ENCODE results near the gene NRG3. TPM values are rescaled to one million over a fixed set of nuclear protein-coding genes. Genes with fewer than 3 reads are reported as not detected.

NRG3 gene
- total RNA-seq, 1 donor from 2014 or later: 32.2 TPM

- Mint-ChIP-seq H3K27me3 (no peaks in the 10 kb centered on the region), H3K4me3 (ENCODE audit: low read depth) (no peak overlapping the region), H3K36me3 (ENCODE audit: insufficient read depth) (no peaks in the 10 kb centered on the region), H3K27ac (no peak overlapping the region), H3K4me1 (ENCODE audit: low read depth) (no peaks in the 10 kb centered on the region), H3K9me3 (ENCODE audit: low read depth) (no peaks in the 10 kb centered on the region)
- TF ChIP-seq, protein P1, sequence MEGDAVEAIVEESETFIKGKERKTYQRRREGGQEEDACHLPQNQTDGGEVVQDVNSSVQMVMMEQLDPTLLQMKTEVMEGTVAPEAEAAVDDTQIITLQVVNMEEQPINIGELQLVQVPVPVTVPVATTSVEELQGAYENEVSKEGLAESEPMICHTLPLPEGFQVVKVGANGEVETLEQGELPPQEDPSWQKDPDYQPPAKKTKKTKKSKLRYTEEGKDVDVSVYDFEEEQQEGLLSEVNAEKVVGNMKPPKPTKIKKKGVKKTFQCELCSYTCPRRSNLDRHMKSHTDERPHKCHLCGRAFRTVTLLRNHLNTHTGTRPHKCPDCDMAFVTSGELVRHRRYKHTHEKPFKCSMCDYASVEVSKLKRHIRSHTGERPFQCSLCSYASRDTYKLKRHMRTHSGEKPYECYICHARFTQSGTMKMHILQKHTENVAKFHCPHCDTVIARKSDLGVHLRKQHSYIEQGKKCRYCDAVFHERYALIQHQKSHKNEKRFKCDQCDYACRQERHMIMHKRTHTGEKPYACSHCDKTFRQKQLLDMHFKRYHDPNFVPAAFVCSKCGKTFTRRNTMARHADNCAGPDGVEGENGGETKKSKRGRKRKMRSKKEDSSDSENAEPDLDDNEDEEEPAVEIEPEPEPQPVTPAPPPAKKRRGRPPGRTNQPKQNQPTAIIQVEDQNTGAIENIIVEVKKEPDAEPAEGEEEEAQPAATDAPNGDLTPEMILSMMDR (IDR thresholded peaks at IDR 0.05; ENCODE audit: unreplicated experiment): no peak
- no peak for DNase-seq (ENCODE audit: low spot score, unreplicated experiment)
Observed at GRCh38 chr10:82505009-82505408, 630.0 kb downstream of the NRG3 start.

DNA sequence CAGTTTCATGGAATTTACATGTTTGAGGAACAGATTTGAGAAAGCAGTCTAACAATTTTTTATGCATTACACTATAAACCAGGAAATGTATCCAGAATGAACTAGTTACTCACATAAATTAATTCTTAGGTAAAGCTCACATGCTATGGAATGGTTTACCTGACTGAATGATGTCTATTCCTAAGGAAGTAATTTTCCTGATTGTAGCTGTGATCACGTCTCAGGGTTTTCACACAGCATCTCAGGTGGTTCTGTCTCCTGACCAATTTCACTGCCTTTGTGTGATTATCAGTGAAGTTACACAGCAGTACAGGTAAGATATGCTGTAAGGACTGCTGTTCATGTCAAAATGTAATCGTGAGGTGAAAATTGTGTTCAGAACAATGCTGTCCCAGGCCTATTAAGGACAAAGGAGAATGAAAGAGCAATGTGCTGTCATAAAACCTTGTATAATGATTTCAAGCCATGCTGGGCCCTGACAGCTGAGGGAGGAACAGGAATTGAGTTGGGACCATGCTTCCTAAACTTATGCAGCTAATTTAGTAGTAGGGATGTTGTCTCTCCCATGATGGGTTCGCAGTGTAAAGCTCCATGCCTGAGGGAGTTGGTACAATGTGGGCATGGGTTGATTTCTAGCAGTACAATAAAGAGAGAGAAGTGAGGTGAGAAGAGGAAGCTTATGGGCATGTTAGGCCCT, 631.8 kb downstream of the NRG3 start:
- Mint-ChIP-seq H3K36me3 (ENCODE audit: insufficient read depth) (no peaks in the 10 kb centered on the region), H3K4me1 (ENCODE audit: low read depth) (no peaks in the 10 kb centered on the region), H3K27me3 (no peaks in the 10 kb centered on the region), H3K9me3 (ENCODE audit: low read depth) (no peaks in the 10 kb centered on the region), H3K4me3 (ENCODE audit: low read depth) (no peak overlapping the region), H3K27ac (no peak overlapping the region)
- TF ChIP-seq, protein P1 (IDR thresholded peaks at IDR 0.05; ENCODE audit: unreplicated experiment): no peak
- no peak for DNase-seq (ENCODE audit: low spot score, unreplicated experiment)

GRCh38 chr10:82515256-82515655, 640.3 kb downstream of the NRG3 start:
- TF ChIP-seq, protein P1 (IDR thresholded peaks at IDR 0.05; ENCODE audit: unreplicated experiment): no peak
- H3K27ac Mint-ChIP-seq: no peak overlapping the region
- no peaks in the 10 kb centered on the region for H3K27me3 Mint-ChIP-seq
- DNase-seq (ENCODE audit: low spot score, unreplicated experiment): no peak
- peaks cover 5% of the 10 kb centered on the region for H3K9me3 Mint-ChIP-seq (ENCODE audit: low read depth)
- no peaks in the 10 kb centered on the region for H3K4me1 Mint-ChIP-seq (ENCODE audit: low read depth)
- no peak overlapping the region for H3K4me3 Mint-ChIP-seq (ENCODE audit: low read depth)
- peaks cover 3% of the 10 kb centered on the region for H3K36me3 Mint-ChIP-seq (ENCODE audit: insufficient read depth)

GRCh38 chr10:82529062-82529461, 654.1 kb downstream of the NRG3 start:
- TF ChIP-seq, protein P1 (IDR thresholded peaks at IDR 0.05; ENCODE audit: unreplicated experiment): no peak
- no peak for DNase-seq (ENCODE audit: low spot score, unreplicated experiment)
- Mint-ChIP-seq H3K9me3 (ENCODE audit: low read depth) (no peaks in the 10 kb centered on the region), H3K27me3 (no peaks in the 10 kb centered on the region), H3K27ac (no peak overlapping the region), H3K36me3 (ENCODE audit: insufficient read depth) (no peaks in the 10 kb centered on the region), H3K4me3 (ENCODE audit: low read depth) (no peak overlapping the region), H3K4me1 (ENCODE audit: low read depth) (peaks cover 11% of the 10 kb centered on the region)

DNA sequence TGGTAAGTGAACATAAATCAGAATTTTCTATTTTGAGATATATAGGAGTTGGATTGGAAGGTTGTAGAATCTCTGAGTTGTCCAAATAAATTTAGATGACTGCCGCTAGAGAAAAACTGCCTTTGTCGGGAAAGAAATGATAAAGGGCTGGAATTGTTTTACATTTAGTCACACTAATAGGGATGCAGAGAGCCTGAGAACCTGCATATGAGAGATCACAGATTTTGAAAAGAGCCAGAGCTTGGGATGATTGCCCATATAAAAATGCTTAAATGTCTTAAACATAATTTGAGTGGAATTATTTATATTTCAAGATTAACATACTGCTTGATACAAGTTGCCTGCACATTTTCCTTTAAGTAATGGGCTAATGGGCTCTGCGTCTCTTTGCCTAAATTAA, 660.5 kb downstream of the NRG3 start:
- H3K27ac Mint-ChIP-seq: no peak overlapping the region

More for the DNA sequence above, 660.5 kb downstream of the NRG3 start:
- H3K4me3 Mint-ChIP-seq (ENCODE audit: low read depth): no peak overlapping the region
- peaks cover 2% of the 10 kb centered on the region for H3K4me1 Mint-ChIP-seq (ENCODE audit: low read depth)
- H3K36me3 Mint-ChIP-seq (ENCODE audit: insufficient read depth): no peaks in the 10 kb centered on the region
- no peak for DNase-seq (ENCODE audit: low spot score, unreplicated experiment)
- no peaks in the 10 kb centered on the region for H3K27me3 Mint-ChIP-seq
- TF ChIP-seq, protein P1 (IDR thresholded peaks at IDR 0.05; ENCODE audit: unreplicated experiment): no peak
- no peaks in the 10 kb centered on the region for H3K9me3 Mint-ChIP-seq (ENCODE audit: low read depth)
